ENCODE results near the gene OSBPL5. TPM values are rescaled to one million over a fixed set of nuclear protein-coding genes. Genes with fewer than 3 reads are reported as not detected.

Gene OSBPL5
- polyA plus RNA-seq, 4 donors = 17.9 to 26.8 (median 21.5) TPM

GRCh38 chr11:3091081-3091845 is 73.8 kb downstream of the OSBPL5 start:
- no peak for DNase-seq (ENCODE audit: low read depth in 4 of 4, low spot score in 3 of 4)

DNA sequence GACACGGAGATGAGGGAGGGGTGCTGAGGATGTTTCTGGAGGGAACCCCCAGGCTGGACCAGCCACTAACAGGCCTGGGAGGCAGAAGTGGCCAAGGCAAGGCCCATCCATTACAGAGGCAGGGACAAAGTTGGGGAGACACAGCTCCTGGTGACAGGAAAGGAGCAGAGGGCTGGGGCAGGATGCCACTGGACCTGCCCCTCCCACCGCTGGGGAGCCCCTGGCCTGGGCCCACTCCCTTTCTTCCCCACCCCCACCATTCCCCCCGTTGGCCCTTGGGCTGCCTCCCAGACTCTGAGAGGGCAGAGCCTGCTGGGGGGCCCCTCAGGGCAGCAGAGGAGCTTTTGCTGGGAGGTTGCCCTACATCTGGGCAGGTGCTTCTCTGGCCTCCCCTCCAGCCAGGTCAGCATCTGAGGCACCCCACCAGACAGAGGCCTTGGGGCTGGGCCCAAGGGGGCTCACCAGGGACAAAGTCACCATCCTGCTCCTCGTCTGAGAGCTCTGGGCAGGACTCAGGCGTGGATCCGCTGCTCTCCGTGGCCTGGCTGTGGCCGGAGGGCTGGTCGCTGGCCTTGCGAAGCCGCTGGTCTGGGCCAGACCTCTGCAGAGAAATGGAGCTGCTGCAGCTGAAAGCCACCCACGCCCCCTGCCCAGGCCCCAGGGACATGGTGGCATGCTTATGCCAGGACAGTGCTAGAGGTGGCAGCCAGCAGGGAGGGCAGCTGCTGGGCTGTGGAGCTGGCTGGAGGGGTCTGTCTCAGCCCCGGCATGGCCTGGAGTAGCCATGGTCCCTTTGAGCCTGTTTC is 74.8 kb downstream of the OSBPL5 start:
- no peak for DNase-seq (ENCODE audit: low read depth in 4 of 4, low spot score in 3 of 4)

DNA sequence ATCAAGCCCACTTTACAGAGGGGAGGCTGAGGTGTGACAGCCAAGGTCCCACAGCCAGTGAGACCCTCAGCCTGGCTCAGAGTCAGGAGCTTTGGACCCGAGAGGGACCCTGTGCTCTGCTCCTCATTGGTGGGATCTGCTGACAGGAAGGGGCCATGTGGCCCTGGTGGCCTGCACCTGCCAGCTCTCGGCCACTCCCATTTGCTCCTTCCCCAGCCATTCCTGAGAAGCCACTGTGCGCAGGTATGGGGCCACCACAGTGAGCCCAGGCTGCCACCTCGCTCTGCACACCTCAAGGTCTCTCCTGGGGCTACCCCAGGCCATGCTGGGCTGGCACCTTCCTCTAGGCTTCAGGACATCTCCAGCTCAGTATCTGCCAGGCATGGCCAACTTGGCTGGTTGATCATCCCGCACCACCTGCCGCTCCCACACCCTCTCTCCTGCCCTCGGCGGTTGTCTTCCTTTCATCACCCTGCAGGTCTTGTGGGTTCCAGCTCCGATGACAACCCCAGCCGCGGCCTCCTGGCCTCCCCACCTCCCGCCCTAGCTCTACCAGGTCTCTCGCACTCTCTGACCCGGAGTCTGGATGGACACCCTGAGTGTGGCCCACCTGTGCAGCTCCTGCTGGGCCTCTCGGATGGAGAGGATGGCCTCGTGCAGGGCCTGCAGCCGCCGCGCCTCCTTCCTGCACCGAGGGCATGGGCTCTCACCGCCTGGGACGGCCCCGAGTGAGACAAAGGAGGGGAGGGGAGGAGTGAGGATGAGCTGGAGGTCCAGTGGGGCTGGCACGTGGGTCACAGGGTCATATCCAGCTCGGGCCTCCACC is 75.7 kb downstream of the OSBPL5 start:
- no peak for DNase-seq (ENCODE audit: low read depth in 4 of 4, low spot score in 3 of 4)

DNA sequence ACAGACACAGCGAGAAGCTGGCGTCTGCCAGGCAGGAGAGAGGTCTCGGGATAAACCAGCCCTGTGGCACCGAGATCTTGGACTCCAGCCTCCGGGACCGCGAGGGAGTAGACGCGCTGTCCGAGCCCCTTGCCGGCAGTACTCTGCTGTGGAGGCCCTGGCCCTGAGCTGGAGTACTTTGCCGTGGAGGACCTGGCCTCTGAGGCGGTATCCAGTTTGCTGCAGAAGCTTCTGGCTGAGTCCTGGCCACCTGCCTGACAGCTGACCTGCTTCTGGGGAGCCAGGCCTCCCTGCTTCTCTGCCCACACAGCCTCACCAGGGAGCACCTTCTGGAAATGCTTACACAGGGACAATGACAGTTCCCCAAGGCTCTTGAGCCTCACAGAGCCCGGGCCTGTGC is 76.3 kb downstream of the OSBPL5 start:
- DNase-seq (ENCODE audit: low read depth in 4 of 4, low spot score in 3 of 4) = no peak

GRCh38 chr11:3087821-3088800 is 77.0 kb downstream of the OSBPL5 start:
- no peak for DNase-seq (ENCODE audit: low read depth in 4 of 4, low spot score in 3 of 4)

DNA sequence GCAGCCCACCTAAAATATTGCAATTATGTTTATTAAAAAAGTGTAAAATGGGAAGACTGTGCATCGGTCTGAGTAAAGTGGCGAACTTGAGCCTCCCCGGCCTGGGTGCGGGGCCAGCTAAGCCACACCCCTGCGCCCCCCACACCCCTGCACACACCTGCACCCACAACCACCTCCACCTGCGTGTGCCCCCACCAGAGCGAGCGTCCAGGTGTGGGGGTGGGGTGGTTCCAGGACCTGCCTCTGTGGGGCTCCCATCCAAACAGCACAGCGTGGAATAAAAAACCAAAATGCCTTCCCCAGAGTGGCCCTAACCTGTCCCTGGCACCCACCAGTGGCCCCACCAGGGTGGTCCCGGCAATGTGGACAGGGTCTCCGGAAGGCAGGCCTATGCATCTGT is 77.7 kb downstream of the OSBPL5 start:
- DNase-seq (ENCODE audit: low read depth in 4 of 4, low spot score in 3 of 4) = no peak

- no peak for DNase-seq (ENCODE audit: low read depth in 4 of 4, low spot score in 3 of 4)
Measured at GRCh38 chr11:3086671-3087150, 78.4 kb downstream of the OSBPL5 start.

GRCh38 chr11:3086114-3086513 is 79.0 kb downstream of the OSBPL5 start:
- no peak for DNase-seq (ENCODE audit: low read depth in 4 of 4, low spot score in 3 of 4)

DNA sequence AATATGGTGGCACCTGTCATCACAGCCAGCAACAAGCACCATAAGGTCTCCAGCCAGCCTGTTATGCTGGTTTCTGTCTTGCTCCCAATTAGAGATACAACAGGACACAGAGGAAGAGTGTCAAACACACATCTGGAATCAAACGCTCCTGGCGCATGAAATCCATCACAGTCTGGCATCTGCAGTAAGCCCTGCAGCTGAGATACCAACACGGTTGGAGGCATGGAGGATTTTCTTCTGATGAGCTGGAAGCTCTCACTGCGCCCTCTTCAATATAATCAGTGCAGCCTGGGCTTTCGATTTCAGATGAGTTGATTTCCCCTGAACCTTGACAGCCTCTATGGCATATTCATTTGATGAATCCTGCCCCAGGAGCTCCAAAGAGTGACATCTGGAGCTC is 80.1 kb downstream of the OSBPL5 start:
- no peak for DNase-seq (ENCODE audit: low read depth in 4 of 4, low spot score in 3 of 4)

DNA sequence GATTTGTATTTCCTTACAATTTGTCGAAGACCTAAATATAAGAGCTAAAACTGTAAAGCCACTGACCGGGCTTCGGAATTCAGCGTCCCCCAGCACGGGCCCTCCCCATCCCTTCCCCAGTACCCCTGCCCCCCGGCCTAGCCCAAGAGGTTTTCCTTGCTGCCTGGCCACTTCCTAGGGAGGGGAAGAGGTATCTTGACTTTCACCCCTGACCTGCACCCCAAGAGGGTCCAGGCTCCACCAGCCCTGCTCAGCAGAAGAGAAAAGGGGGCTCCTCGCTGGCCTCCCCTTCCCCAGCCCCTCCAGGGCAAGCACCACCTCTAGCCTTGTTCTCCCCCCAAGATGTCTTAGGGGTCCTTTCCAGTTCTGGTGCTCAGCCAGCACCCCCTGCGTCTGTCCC is 81.8 kb downstream of the OSBPL5 start:
- DNase-seq (ENCODE audit: low read depth in 4 of 4, low spot score in 3 of 4) = no peak

DNA sequence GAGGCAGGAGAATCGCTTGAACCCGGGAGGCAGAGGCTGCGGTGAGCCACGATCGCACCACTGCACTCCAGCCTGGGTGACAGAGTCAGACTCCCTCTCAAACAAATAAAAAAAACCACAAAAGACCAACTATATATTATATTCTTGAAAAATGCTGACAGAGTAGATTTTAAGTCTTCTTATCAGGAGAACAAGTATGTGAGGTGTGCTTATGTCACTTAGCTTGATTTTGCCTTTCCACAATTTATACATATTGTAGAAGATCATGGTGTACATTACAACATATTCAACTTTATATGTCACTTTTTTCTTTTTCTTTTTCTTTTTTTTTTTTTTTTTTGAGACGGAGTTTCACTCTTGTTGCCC is 83.7 kb downstream of the OSBPL5 start:
- DNase-seq (ENCODE audit: low read depth in 4 of 4, low spot score in 3 of 4) = no peak

DNA sequence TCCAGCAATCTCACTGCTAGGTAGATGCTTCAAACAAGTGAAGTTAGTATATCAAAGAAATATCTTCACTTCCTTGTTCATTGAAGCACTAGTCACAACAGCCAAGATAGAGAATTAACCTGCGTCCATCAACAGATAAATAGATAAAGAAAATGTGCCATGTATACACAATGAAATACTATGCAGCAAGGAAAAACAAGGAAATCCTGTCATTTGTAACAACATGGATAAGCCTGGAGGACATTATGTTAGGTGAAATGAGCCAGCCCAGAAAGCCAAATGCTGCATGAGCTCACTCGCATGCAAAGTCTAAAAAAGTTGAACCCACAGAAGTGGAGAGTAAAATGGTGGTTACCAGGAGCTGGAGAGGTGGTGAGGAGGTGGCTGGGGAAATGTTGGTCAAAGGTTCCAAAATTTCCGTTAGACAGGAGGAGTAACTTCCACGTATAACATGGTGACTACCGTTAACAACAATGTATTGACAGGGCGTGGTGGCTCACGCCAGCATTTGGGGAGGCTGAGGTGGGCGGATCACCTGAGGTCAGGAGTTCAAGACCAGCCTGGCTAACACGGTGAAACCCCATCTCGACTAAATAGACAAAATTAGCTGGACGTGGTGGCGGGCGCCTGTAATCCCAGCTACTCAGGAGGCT is 84.3 kb downstream of the OSBPL5 start:
- DNase-seq (ENCODE audit: low read depth in 4 of 4, low spot score in 3 of 4) = no peak

DNA sequence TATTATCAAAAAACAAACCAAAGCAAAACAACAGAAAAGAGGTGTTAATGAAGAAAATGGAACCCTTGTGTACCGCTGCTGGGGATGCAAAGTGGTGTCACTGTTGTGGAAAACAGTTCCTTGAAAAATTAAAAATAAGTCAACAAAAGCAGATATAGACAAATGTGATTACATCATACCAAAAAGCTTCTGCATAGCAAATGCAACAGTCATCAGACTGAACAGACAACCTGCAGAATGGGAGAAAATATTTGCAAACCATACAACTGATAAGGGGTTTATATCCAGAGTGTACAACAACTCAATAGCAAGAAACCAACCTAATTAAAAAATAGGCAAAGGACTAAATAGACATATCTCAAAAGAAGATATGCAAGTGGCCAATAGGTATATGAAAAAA is 85.0 kb downstream of the OSBPL5 start:
- no peak for DNase-seq (ENCODE audit: low read depth in 4 of 4, low spot score in 3 of 4)

DNA sequence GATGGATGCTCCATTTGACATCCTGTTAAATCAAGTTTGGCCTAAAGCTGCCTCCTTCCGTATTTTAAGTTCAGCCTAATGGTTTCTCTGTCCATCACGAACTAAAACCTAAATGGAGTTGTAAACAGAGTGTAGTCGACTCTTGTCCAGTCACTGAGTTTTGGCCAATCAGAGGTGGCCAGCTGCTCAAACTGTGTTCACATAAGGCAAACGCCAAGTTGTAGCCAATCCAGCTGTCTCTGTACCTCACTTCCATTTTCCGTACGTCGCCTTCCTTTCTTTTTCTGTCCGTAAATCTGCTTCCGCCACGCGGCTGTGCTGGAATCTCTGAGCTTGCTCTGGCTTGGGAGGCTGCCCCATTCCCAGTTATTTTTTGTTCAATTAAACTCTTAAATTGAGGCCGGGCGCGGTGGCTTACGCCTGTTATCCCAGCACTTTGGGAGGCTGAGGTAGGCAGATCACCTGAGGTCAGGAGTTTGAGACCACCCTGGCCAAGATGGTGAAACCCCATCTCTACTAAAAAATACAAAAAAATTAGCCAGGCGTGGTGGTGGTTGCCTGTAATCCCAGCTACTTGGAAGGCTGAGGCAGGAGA is 87.2 kb downstream of the OSBPL5 start:
- no peak for DNase-seq (ENCODE audit: low read depth in 4 of 4, low spot score in 3 of 4)

DNA sequence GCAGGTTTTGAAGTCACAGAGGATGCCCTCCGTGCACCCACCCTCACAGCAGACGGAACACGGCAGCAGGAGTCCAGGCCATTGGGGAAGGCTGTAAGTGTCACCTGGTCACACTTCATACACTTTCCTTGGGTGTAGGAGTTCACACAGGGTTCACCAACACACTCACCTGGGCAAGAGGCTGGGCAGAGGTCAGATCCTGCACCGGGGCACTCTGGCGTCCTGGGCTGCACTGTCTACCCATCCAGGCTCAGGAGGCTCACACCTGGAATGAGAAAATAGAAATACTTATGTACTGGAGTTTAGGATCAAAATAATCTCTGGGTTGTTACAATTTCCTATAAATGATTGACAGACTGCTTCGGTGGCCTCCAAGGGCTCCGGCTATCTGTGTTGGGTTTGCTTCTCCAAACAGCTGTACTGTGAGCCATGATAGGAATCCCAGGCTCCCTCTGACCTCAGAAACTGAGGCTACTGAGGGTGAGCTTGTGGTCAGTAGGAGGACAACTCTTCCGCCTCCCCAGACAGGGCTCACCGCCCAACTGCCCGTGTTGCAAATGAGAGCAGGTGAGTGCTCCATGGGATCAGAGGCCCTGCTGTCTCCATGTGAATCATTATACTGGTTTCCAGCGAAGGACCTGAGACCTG is 87.8 kb downstream of the OSBPL5 start:
- DNase-seq (ENCODE audit: low read depth in 4 of 4, low spot score in 3 of 4) = no peak

GRCh38 chr11:3074912-3075589 is 90.1 kb downstream of the OSBPL5 start:
- no peak for DNase-seq (ENCODE audit: low read depth in 4 of 4, low spot score in 3 of 4)

DNA sequence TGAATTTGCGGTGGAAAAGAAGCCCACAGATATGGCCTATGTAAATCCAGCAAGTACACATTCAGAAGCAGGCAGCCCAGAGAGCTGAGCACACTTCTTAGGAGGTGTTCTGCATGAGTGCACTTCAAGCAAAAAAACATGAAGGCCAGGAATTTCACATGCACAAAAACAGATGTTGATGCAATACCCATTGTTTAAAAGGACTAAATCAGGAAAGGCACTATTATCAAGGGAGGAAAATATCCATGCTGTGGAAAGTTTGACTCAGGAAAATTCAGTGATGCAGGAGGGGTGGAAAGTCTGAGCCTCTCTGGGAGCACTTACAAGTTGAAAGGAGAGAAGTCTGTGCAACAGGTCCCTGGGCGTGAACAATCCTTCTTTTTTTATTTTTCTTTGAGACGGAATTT is 92.1 kb downstream of the OSBPL5 start:
- DNase-seq (ENCODE audit: low read depth in 4 of 4, low spot score in 3 of 4) = no peak

- no peak for DNase-seq (ENCODE audit: low read depth in 4 of 4, low spot score in 3 of 4)
Measured at GRCh38 chr11:3069425-3069824, 95.7 kb downstream of the OSBPL5 start.
